GM19035 (cell line): Measurements from ENCODE around the gene TATDN2.
A peak's percentile ranks its signal among the peaks of the same experiment; 100 is the strongest.

Experiments used
- ATAC-seq: cut with Tn5 transposase; IDR thresholded peaks from one replicate; pipeline ENCODE4 v1.9.1; 2021; ENCODE audit not compliant: unreplicated experiment

Gene TATDN2, protein sequence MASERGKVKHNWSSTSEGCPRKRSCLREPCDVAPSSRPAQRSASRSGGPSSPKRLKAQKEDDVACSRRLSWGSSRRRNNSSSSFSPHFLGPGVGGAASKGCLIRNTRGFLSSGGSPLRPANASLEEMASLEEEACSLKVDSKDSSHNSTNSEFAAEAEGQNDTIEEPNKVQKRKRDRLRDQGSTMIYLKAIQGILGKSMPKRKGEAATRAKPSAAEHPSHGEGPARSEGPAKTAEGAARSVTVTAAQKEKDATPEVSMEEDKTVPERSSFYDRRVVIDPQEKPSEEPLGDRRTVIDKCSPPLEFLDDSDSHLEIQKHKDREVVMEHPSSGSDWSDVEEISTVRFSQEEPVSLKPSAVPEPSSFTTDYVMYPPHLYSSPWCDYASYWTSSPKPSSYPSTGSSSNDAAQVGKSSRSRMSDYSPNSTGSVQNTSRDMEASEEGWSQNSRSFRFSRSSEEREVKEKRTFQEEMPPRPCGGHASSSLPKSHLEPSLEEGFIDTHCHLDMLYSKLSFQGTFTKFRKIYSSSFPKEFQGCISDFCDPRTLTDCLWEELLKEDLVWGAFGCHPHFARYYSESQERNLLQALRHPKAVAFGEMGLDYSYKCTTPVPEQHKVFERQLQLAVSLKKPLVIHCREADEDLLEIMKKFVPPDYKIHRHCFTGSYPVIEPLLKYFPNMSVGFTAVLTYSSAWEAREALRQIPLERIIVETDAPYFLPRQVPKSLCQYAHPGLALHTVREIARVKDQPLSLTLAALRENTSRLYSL

DNA sequence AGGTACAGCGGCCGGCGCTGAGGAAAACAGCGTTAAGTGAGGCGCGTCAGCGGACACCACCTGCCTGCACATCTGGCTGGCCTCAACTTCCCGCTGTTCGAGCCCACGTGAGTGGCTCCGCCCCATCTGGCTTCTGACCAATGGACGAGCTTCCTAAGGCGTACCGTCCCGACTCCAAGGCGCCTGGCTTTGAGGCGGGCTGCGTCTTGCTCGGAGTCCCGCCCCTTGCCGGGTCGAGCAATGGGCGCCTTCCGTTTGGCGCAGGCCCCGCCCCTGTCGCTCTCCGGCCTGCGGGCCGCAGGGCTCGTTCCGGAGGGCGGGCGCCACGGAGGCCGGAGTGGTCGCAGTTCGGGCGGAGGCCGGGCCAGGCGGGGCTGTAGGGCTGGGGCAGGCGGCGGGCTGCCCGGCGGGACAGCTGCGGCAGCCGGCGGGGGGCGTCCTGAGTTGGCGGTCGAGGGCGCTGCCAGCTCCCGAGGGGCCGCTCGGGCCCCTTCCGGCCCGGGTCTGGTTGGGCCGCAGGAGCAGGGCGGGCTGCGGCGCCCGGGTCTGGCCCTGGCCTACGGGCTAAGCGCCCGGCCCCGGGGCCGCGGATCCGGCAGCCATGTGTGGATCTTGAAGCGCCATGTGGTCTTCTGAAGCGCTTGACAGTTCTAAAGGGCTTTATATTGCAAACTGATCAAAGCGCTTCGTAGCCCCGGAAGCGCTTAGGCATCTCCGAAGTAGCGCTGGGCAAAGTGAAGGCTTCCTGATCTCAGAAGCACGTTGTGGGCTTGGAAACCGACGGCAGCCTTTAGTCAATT lies at the start of gene TATDN2:
Gene TATDN2 (plus strand): TSS at position 276 of the 800 bp plus-strand sequence. CDS start 742 bp downstream, outside the sequence.
- ATAC-seq = peak; percentile 93

DNA sequence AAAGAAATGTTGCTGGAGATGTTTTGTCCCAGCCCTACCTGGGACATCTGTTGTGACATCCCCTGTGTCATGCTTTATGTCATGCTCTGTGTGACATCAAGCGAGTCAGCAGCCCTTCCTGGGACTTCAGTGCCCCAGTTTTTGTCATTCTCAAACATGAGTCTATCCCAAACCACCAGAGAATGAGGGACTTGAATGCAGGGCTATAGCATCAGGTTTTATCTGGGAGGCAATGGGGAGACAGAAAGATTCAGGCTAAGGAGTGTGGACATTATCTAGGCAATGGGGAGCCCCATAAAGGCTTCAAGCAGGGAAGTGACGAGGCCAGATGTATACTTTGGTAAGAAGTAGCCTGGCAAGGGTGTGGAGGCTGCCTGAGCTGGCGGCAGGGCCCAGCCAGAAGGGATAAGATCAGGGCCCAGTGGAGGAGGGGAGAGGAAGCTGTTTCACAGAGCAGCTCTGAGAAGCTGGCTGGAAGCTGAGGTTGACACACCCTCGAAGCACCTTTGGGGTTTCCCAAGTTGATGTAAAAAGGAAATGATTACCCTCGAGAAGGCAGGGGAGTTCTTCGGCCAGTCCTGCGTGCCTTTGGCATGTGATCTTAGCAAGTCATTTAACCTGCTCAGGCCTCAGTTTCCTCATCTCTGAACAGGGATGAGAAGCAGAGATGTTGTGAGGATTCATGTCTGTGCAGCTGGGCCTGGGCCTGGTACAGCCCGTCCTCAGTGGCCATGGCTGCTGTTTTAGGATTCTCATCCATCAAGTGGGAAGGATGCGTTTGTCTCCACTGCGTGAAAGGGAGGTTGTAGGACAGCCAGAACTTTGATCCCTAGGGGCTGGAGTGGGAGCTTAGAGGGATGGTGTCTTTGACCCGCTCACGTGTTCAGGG lies 49.3 kb upstream of the TATDN2 start:
- peak; percentile 61 for ATAC-seq

DNA sequence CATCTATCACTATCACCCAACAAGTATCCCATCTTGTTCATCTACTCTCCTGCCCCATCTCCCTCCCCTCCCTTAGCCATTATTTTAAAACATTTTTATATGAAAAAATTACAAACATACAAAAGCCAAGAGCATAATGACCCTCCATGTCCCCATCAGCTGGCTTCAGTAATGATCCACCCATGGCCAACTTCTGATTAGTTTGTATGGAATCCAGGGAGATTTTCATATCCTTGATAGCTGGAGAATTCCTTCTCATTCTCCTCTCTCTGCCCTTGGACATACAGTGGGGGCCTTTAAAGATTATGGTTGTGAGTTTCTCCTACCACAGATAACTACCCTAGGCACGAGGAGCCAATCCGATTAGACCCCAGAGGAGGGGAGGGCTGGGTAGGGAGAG lies 43.3 kb upstream of the TATDN2 start:
- no peak for ATAC-seq

DNA sequence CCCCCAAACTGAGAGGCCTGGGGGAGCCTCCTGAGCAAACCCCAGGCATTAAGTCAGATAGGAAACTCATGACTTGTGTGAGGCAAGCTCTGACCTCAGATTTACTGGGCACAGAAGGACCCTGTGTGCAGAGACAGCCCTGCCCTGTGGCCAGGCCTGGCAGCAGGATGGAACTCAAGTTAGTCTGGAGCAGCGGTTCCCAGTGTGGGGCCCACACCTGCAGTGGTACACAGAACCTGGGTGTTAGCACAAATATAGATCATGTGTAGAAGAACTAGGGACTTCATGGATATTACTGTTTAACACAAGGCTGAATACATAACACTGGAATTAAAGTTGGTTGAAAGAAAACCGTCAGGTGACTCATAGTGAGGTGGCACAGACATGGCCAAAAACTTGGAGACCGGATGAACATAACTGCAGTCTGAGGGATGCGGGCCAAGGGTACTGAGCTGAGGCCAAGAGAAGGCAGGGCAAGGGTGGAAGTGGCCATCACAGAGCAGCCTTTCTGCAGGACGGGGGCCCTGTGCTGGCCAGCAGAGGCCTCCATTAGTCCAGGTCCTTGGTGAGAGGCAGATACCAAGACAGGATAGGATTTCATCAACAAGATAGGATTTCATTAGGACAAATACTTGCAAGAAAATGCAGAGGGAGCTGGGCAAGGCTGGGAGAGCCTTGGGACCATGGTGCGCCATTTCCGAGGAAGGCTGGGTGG lies 42.7 kb upstream of the TATDN2 start:
- ATAC-seq = no peak

DNA sequence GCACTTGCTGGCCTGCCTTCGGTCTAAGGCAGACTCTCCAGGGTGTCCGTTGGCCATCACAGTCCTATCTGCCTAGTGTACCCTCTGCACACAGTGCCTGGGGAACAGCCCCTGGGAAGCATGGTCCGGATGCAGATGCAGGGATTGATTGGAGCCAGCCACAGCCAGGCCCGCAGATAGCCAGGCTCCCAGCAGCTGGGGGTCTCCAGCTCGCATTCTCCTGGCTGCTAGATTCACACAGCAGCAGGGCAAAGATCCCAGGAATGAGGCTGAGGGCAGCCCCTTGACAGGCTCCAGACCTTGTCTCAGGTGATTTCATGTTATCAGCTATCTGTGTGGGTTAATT lies 42.1 kb upstream of the TATDN2 start:
- no peak for ATAC-seq

DNA sequence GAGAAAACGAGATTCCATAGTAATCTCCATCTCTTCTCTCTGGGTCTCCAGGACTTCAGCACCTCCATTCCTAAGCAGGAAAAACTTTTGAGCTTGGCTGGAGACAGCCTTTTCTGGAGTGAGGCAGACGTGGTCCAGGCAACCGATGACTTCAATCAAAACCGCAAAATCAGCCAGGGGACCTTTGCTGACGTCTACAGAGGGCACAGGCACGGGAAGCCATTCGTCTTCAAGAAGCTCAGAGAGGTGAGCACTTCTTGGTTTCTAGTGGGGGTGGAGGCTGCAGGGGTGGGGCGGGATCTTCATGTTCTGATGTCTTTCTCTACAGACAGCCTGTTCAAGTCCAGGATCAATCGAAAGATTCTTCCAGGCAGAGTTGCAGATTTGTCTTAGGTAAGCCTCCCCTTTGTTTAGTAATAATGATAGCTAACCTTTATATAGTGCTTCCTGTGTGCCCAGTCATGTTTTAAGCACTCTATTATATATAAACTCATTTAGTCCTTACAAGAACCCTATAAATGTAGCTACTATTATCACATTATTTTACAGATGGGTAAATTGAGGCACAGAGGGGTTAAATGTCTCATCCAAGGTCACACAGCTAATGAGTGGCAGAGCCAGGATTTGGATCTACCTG lies 35.0 kb upstream of the TATDN2 start:
- ATAC-seq = no peak

DNA sequence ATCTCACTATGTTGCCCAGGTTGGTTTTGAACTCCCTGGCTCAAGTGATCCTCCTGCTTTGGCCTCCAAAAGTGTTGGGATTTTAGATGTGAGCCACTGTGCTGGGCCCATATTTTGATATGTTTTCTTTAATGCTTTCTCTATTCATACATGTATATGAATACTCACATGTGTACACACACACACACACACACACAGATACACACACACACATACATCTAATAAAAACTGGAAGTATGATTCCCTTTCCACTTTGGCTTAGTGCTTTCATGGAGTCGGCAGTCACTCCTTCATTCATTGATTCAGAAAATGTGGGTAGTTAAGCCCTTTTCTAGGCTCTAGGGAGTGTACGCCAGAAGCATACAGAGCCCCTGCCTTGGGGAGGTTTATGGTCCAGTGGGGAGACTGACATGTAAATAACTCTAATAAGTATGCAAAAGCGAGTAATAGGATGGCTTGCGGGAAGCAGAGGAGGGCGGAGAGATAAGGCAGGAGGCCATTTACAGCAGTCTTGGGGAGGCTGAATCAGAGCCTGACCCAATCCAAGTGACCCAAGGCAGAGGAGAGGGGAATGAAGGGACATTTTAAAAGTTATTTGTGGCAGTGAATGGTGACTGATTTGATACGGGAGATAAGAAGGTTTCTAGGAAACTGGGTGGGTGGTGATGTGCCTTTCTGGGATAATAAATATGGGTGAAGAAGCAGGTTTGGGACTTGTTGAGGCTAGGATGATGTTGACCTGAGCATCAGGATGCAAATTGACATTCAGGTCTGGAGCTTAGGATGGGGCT lies 32.5 kb upstream of the TATDN2 start:
- no peak for ATAC-seq

DNA sequence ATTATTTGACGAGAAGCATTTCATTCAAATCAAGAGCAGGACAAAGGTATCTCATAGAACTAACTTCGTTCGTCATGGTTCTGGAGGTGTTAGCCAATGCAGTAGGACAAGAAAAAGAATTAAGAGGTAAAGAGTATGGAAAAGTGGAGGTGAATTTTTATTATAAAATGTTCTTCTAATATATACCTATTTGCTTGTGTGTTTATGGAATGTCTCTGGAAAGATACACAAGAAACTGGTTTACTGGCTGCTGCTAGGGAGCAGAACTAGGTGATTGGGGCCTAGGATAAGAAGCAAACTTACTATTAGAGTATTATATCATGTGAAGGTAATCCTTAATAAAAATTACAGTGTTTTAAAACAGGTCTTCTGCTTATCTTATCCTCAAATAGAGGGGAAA lies 30.9 kb upstream of the TATDN2 start:
- no peak for ATAC-seq

DNA sequence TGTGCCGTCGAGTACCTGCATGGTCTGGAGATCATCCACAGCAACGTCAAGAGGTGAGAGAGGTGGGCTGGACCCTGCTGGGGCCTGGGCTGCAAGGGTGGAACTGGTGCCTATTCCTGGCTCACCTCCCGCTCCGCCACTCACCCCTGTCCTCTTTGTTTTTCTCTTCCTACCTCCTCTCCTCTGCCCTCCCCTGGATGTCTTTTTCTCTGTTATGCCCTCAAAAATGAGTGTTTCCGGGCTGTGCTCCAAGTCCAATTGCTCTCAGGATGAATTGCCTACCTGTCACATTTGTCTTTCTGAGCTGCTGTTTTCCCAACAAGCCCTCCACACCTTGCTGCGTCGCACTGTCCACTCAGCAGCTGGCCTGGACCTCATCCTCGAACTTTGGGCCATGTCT lies 28.5 kb upstream of the TATDN2 start:
- no peak for ATAC-seq

DNA sequence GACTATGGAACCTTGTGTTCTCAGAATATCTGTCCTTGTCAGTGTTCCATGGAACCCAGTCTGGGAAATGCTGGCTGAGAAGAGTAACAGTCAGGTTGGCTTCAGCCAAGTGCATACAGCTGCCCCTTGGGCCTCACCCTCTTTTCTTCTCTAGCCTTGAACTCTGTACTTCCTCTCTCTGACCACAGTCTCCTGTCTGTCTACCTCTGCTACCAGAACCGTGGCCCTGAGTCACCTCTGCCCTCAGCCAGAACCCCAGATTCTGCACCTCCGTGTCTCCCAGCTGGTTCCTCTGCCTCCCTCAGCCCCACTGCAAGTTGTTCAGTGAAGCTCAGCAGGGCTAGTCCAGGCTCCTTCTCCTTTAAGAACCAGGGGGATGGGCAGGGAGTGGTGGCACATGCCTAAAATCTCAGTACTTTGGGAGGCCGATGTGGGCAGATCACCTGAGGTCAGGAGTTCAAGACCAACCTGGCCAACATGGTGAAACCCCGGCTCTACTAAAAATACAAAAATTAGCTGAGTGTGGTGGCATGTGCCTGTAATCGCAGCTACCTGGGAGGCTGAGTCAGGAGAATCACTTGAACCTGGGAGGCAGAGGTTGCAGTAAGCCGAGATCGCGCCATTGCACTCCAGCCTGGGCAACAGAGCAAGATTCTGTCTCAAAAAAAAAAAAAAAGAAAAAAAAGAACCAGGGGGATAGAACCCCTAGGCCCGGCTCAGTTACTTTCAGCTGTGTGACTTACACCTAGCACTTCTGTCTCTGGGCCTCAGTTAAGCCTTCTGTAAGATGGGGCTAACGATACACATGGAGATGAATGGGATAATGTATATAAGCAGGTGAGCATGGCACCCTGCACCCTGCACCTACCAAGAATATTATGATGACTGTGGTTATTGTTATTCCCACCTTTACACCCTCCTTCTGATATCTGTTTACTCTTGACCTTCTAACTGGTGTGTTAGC lies 24.3 kb upstream of the TATDN2 start:
- ATAC-seq = peak; percentile 54

DNA sequence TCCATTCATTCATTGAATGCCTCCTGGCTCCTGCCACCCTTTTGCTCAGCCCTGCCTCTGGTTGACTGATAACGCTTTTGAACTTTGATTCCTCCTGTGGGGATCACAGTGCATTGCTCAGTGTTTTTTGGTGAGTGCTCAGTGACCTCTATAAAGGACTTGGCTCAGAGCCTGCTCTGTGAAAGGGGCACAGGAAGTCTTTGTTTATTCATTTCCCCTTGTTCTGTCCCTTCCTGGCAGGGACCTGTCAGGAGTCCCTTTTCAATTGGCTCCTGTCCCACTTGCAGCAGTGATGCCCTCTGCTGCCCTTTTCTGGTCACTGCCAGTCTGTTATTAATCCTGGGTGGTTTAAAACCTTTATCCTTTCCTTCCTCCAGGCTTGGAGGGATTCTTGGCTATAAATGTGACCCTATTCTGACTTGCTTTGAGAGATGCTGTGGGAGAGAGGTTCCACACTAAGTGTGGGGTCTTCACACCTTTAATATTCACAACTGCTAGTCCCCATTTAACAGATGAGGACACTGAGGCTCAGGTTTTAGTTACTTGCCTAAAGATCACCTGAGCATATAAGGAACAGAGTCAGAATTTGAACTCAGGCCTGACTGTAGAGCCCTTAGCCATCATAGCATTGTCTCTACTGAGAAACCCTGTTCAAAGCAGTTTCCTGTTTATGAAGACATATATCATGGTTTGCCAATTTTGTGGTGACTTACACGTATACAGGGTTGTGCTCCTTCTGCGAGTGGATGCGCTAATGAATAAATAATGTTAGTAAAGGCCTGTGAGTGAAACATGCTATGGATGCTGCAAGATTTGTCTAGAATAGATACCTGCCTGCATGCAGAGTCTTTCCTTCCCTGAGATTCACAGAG lies 23.2 kb upstream of the TATDN2 start:
- no peak for ATAC-seq

DNA sequence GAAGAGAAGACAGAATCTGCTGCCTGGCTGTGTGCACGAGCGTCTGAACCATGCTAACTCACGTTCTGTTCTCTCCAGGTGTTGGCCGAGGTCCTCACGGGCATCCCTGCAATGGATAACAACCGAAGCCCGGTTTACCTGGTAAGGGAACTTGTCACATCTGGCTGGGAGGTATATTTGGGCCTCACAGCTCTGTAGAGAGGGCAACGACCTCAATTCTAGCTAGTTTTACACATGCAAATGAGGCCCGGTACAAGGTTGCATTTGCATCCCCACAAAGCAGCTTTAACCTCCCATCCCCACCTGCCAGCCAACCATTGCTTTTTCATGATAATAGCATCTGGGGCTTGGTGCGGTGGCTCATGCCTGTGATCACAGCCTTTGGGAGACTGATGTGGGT lies 22.0 kb upstream of the TATDN2 start:
- no peak for ATAC-seq

DNA sequence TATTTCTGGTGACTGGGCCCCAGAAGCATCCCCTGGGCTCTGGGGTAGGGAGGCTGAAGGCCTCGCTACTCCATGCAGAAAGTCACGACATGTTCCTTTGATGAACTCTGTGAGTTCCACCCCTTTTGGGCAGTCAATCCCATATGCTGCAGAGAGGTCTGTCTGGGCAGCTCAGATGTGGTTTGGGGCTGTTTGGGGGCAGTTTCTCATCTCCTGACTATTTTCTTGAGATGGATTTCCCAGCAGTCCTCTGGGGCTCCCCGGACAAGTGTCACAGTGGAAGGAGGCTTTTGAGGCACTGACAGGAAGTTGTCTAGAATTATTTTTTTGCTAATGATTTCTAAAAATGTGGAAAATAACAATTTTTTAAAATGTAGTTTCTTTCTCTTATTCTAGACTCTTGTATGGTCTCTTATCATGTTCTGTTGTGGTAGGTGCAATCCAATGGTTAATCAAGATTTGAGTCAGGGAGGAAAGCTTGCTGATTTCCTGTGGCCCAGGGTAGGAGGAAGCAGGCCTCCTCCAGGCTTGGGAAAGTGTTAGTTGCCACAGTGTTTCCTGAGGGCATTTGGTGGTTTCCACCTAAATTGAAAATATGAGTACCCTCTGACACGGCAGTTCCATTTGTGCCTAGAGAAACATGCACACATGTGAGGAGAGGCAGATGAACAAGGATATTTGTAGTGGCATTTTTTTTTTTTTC lies 19.9 kb upstream of the TATDN2 start:
- ATAC-seq = no peak

DNA sequence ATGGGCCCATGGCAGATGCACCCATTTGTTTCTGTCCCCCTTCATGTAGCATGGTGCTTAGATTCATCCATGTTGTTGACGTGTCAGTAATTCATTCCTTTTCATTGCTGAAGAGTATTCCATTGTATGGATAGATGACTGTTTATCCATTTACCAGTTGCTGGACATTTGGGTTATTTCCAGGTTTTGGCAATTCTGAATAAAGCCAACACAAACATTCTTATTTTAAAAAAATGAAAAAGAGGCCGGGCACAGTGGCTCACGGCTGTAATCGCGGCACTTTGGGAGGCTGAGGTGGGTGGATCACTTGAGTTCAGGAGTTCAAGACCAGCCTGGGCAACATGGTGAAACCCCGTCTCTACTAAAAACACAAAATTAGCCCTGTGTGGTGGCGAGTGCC lies 18.7 kb upstream of the TATDN2 start:
- no peak for ATAC-seq

DNA sequence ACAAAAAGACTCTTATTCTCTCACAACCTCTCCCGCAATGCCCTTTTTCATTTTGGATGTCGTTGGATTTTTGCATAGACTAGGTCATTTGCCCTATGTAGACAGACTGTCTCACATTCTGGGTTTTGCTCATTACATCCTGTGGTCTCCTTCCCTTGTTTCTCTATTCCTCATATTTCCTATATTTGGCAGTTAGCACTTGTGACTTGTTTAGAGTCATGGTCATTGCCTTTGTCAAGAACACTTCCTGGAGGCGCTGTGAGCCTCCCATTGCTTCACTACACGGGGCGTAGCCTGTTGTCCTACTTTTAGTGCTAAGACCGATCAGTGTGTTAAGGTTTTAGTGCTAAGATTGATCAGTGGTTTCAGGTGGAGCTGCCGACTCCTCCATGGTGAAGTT lies 16.1 kb upstream of the TATDN2 start:
- no peak for ATAC-seq

DNA sequence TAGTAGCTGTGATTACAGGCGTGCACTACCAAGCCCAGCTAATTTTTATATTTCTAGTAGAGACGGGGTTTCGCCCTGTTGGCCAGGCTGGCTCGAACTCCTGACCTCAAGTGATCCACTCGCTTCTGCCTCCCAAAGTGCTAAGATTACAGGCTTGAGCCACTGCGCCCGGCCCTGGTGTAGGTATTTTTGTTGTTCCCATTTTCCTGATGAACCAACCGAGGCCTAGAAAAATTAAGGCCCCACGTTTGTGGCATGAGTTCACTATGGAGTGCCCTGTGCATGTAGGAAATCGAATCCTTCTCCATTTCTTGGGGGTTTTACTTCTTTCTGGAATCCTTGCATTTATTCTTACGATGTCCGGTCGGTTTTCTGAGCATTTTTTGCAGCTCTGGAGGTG lies 14.3 kb upstream of the TATDN2 start:
- ATAC-seq = no peak
